ENCODE results near the gene SHISA2. TPM values are rescaled to one million over a fixed set of nuclear protein-coding genes. Genes with fewer than 3 reads are reported as not detected.

Gene SHISA2
- total RNA-seq, 1 donor from 2014 or later, result 0.07 TPM

- Mint-ChIP-seq H3K4me3 (ENCODE audit: low read depth) (no peak overlapping the region), H3K4me1 (ENCODE audit: low read depth) (peaks cover 6% of the 10 kb centered on the region), H3K36me3 (ENCODE audit: low read depth) (no peaks in the 10 kb centered on the region), H3K27ac (no peak overlapping the region), H3K9me3 (no peaks in the 10 kb centered on the region), H3K27me3 (ENCODE audit: low read depth) (peaks cover 33% of the 10 kb centered on the region)
- DNase-seq (ENCODE audit: low spot score), result no peak
- intact Hi-C loops (cut with micrococcal nuclease), result loop anchor here (2.0 to 5.0 kb wide), 2 partner anchors 235 to 487 kb away; no protein-coding TSS in a partner anchor
Observed at GRCh38 chr13:26061947-26062346, 10.1 kb upstream of the SHISA2 start.

- H3K4me1 Mint-ChIP-seq (ENCODE audit: low read depth), result peaks cover 6% of the 10 kb centered on the region
- no peak overlapping the region for H3K4me3 Mint-ChIP-seq (ENCODE audit: low read depth)
- no peaks in the 10 kb centered on the region for H3K9me3 Mint-ChIP-seq
- no peak overlapping the region for H3K27ac Mint-ChIP-seq
- intact Hi-C loops (cut with micrococcal nuclease), result loop anchor here (5.0 kb wide), 1 partner anchor 234 kb away; no protein-coding TSS in a partner anchor
- H3K36me3 Mint-ChIP-seq (ENCODE audit: low read depth), result no peaks in the 10 kb centered on the region
- H3K27me3 Mint-ChIP-seq (ENCODE audit: low read depth), result peaks cover 38% of the 10 kb centered on the region
- no peak for DNase-seq (ENCODE audit: low spot score)
Observed at GRCh38 chr13:26061256-26061655, 9.4 kb upstream of the SHISA2 start.

GRCh38 chr13:26060357-26060756, 8.5 kb upstream of the SHISA2 start:
- peaks cover 47% of the 10 kb centered on the region for H3K27me3 Mint-ChIP-seq (ENCODE audit: low read depth)
- H3K4me1 Mint-ChIP-seq (ENCODE audit: low read depth), result peaks cover 6% of the 10 kb centered on the region
- intact Hi-C loops (cut with micrococcal nuclease), result loop anchor here (5.0 kb wide), 1 partner anchor 233 kb away; no protein-coding TSS in a partner anchor
- no peak for DNase-seq (ENCODE audit: low spot score)
- no peaks in the 10 kb centered on the region for H3K36me3 Mint-ChIP-seq (ENCODE audit: low read depth)
- no peaks in the 10 kb centered on the region for H3K9me3 Mint-ChIP-seq
- no peak overlapping the region for H3K27ac Mint-ChIP-seq
- no peak overlapping the region for H3K4me3 Mint-ChIP-seq (ENCODE audit: low read depth)

- intact Hi-C loops (cut with micrococcal nuclease), result no loop called here
- H3K4me3 Mint-ChIP-seq (ENCODE audit: low read depth), result no peak overlapping the region
- H3K36me3 Mint-ChIP-seq (ENCODE audit: low read depth), result no peaks in the 10 kb centered on the region
- peaks cover 8% of the 10 kb centered on the region for H3K4me1 Mint-ChIP-seq (ENCODE audit: low read depth)
- peaks cover 53% of the 10 kb centered on the region for H3K27me3 Mint-ChIP-seq (ENCODE audit: low read depth)
- no peak for DNase-seq (ENCODE audit: low spot score)
- H3K27ac Mint-ChIP-seq, result no peak overlapping the region
- no peaks in the 10 kb centered on the region for H3K9me3 Mint-ChIP-seq
Observed at GRCh38 chr13:26058704-26059103, 6.9 kb upstream of the SHISA2 start.

GRCh38 chr13:26054896-26055295, 3.1 kb upstream of the SHISA2 start:
- Mint-ChIP-seq H3K4me1 (ENCODE audit: low read depth) (peaks cover 20% of the 10 kb centered on the region), H3K9me3 (no peaks in the 10 kb centered on the region), H3K27ac (no peak overlapping the region), H3K36me3 (ENCODE audit: low read depth) (no peaks in the 10 kb centered on the region), H3K27me3 (ENCODE audit: low read depth) (peaks cover 63% of the 10 kb centered on the region), H3K4me3 (ENCODE audit: low read depth) (no peak overlapping the region)
- intact Hi-C loops (cut with micrococcal nuclease), result loop anchor here (5.0 kb wide), 1 partner anchor 132 kb away; no protein-coding TSS in a partner anchor
- DNase-seq (ENCODE audit: low spot score), result no peak

GRCh38 chr13:26053418-26053980, 1.7 kb upstream of the SHISA2 start:
- Mint-ChIP-seq H3K4me3 (ENCODE audit: low read depth) (no peak overlapping the region), H3K4me1 (ENCODE audit: low read depth) (peaks cover 19% of the 10 kb centered on the region), H3K27ac (no peak overlapping the region), H3K9me3 (no peaks in the 10 kb centered on the region), H3K36me3 (ENCODE audit: low read depth) (no peaks in the 10 kb centered on the region), H3K27me3 (ENCODE audit: low read depth) (peaks cover 69% of the 10 kb centered on the region)
- intact Hi-C loops (cut with micrococcal nuclease), result loop anchor here (5.0 kb wide), 1 partner anchor 134 kb away; no protein-coding TSS in a partner anchor
- no peak for DNase-seq (ENCODE audit: low spot score)

- DNase-seq (ENCODE audit: low spot score), result no peak
- intact Hi-C loops (cut with micrococcal nuclease), result loop anchor here (5.0 kb wide), 1 partner anchor 135 kb away; no protein-coding TSS in a partner anchor
- no peaks in the 10 kb centered on the region for H3K9me3 Mint-ChIP-seq
- peaks cover 69% of the 10 kb centered on the region for H3K27me3 Mint-ChIP-seq (ENCODE audit: low read depth)
- H3K27ac Mint-ChIP-seq, result no peak overlapping the region
- peak overlapping the region; percentile 52 for H3K4me3 Mint-ChIP-seq (ENCODE audit: low read depth)
- H3K36me3 Mint-ChIP-seq (ENCODE audit: low read depth), result no peaks in the 10 kb centered on the region
- H3K4me1 Mint-ChIP-seq (ENCODE audit: low read depth), result peaks cover 19% of the 10 kb centered on the region
Observed at GRCh38 chr13:26052337-26052736, 521 bp upstream of the SHISA2 start.

GRCh38 chr13:26051231-26051656, 572 bp downstream of the SHISA2 start:
- no peaks in the 10 kb centered on the region for H3K36me3 Mint-ChIP-seq (ENCODE audit: low read depth)
- H3K4me3 Mint-ChIP-seq (ENCODE audit: low read depth), result no peak overlapping the region
- no peak overlapping the region for H3K27ac Mint-ChIP-seq
- no peak for DNase-seq (ENCODE audit: low spot score)
- H3K27me3 Mint-ChIP-seq (ENCODE audit: low read depth), result peaks cover 66% of the 10 kb centered on the region
- H3K9me3 Mint-ChIP-seq, result no peaks in the 10 kb centered on the region
- intact Hi-C loops (cut with micrococcal nuclease), result loop anchor here (5.0 kb wide), 1 partner anchor 136 kb away; no protein-coding TSS in a partner anchor
- H3K4me1 Mint-ChIP-seq (ENCODE audit: low read depth), result peaks cover 19% of the 10 kb centered on the region

GRCh38 chr13:26050568-26051230, 1.1 kb downstream of the SHISA2 start:
- no peaks in the 10 kb centered on the region for H3K36me3 Mint-ChIP-seq (ENCODE audit: low read depth)
- peaks cover 19% of the 10 kb centered on the region for H3K4me1 Mint-ChIP-seq (ENCODE audit: low read depth)
- H3K4me3 Mint-ChIP-seq (ENCODE audit: low read depth), result no peak overlapping the region
- no peak for DNase-seq (ENCODE audit: low spot score)
- H3K27me3 Mint-ChIP-seq (ENCODE audit: low read depth), result peaks cover 60% of the 10 kb centered on the region
- intact Hi-C loops (cut with micrococcal nuclease), result loop anchor here (5.0 kb wide), 1 partner anchor 137 kb away; no protein-coding TSS in a partner anchor
- H3K9me3 Mint-ChIP-seq, result no peaks in the 10 kb centered on the region
- no peak overlapping the region for H3K27ac Mint-ChIP-seq

GRCh38 chr13:26048741-26049140, 3.1 kb downstream of the SHISA2 start:
- peaks cover 50% of the 10 kb centered on the region for H3K27me3 Mint-ChIP-seq (ENCODE audit: low read depth)
- DNase-seq (ENCODE audit: low spot score), result no peak
- intact Hi-C loops (cut with micrococcal nuclease), result loop anchor here (5.0 kb wide), 1 partner anchor 161 kb away; no protein-coding TSS in a partner anchor
- H3K4me3 Mint-ChIP-seq (ENCODE audit: low read depth), result no peak overlapping the region
- no peak overlapping the region for H3K27ac Mint-ChIP-seq
- H3K4me1 Mint-ChIP-seq (ENCODE audit: low read depth), result peaks cover 28% of the 10 kb centered on the region
- no peaks in the 10 kb centered on the region for H3K36me3 Mint-ChIP-seq (ENCODE audit: low read depth)
- no peaks in the 10 kb centered on the region for H3K9me3 Mint-ChIP-seq

GRCh38 chr13:26047040-26047439, 4.8 kb downstream of the SHISA2 start:
- Mint-ChIP-seq H3K27ac (no peak overlapping the region), H3K4me1 (ENCODE audit: low read depth) (peaks cover 13% of the 10 kb centered on the region), H3K36me3 (ENCODE audit: low read depth) (no peaks in the 10 kb centered on the region), H3K4me3 (ENCODE audit: low read depth) (no peak overlapping the region), H3K9me3 (no peaks in the 10 kb centered on the region), H3K27me3 (ENCODE audit: low read depth) (peaks cover 36% of the 10 kb centered on the region)
- intact Hi-C loops (cut with micrococcal nuclease), result loop anchor here (5.0 kb wide), 1 partner anchor 160 kb away; no protein-coding TSS in a partner anchor
- no peak for DNase-seq (ENCODE audit: low spot score)

GRCh38 chr13:26046639-26047038, 5.2 kb downstream of the SHISA2 start:
- intact Hi-C loops (cut with micrococcal nuclease), result loop anchor here (5.0 kb wide), 1 partner anchor 159 kb away; no protein-coding TSS in a partner anchor
- Mint-ChIP-seq H3K27ac (no peak overlapping the region), H3K9me3 (no peaks in the 10 kb centered on the region), H3K27me3 (ENCODE audit: low read depth) (peaks cover 39% of the 10 kb centered on the region), H3K4me1 (ENCODE audit: low read depth) (peaks cover 13% of the 10 kb centered on the region), H3K36me3 (ENCODE audit: low read depth) (no peaks in the 10 kb centered on the region), H3K4me3 (ENCODE audit: low read depth) (no peak overlapping the region)
- DNase-seq (ENCODE audit: low spot score), result no peak

- intact Hi-C loops (cut with micrococcal nuclease), result loop anchor here (2.0 to 5.0 kb wide), 2 partner anchors 142 to 158 kb away; no protein-coding TSS in a partner anchor
- H3K36me3 Mint-ChIP-seq (ENCODE audit: low read depth), result no peaks in the 10 kb centered on the region
- H3K4me3 Mint-ChIP-seq (ENCODE audit: low read depth), result no peak overlapping the region
- DNase-seq (ENCODE audit: low spot score), result no peak
- H3K4me1 Mint-ChIP-seq (ENCODE audit: low read depth), result peaks cover 13% of the 10 kb centered on the region
- no peaks in the 10 kb centered on the region for H3K9me3 Mint-ChIP-seq
- H3K27me3 Mint-ChIP-seq (ENCODE audit: low read depth), result peaks cover 44% of the 10 kb centered on the region
- no peak overlapping the region for H3K27ac Mint-ChIP-seq
Observed at GRCh38 chr13:26045142-26045541, 6.7 kb downstream of the SHISA2 start.

All from activated T-helper 2 cell treated with anti-CD3 and anti-CD28 coated beads, Interferon-gamma antibody, Interleukin-2, Interleukin-4, amounts not matched to agents 10 μg/mL and 5 μg/mL and 100 μg/mL, durations not matched to agents 14 hours and 24 hours and 36 hours (primary cell).